ENCODE data around the gene DUSP28.
A peak's percentile ranks its signal among the peaks of the same experiment; 100 is the strongest.

The DUSP28 gene

DNA sequence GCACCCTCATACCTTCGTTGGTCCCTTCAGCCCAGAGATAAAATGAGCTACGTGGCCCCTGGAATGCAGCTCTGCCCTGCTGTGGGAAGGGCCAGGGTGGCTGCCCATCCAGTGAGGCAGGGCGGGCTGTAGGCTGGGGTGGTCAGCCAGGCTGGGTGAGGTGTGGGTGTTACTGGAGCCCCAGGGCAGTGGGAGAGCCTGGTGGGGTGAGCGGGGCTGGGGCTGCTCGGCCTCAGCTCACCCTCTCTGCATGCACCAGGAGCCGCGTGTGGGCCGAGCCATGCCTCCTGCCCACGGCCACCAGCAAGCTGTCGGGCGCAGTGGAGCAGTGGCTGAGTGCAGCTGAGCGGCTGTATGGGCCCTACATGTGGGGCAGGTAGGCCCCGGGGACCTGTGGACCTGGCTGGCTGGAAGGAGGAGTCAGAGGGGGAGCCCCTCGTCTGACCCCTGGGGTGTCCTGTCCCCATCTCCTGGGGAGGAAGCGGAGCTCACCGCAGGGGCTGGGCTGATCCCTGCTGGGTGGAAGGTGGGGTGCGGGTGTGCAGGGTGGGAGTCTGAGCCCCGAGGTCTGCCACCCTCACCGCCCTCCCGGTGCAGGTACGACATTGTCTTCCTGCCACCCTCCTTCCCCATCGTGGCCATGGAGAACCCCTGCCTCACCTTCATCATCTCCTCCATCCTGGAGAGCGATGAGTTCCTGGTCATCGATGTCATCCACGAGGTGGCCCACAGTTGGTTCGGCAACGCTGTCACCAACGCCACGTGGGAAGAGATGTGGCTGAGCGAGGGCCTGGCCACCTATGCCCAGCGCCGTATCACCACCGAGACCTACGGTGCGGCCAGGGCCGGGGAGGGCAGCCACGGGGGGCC is 13.6 kb downstream of the DUSP28 start:
- no peak for DNase-seq

DNA sequence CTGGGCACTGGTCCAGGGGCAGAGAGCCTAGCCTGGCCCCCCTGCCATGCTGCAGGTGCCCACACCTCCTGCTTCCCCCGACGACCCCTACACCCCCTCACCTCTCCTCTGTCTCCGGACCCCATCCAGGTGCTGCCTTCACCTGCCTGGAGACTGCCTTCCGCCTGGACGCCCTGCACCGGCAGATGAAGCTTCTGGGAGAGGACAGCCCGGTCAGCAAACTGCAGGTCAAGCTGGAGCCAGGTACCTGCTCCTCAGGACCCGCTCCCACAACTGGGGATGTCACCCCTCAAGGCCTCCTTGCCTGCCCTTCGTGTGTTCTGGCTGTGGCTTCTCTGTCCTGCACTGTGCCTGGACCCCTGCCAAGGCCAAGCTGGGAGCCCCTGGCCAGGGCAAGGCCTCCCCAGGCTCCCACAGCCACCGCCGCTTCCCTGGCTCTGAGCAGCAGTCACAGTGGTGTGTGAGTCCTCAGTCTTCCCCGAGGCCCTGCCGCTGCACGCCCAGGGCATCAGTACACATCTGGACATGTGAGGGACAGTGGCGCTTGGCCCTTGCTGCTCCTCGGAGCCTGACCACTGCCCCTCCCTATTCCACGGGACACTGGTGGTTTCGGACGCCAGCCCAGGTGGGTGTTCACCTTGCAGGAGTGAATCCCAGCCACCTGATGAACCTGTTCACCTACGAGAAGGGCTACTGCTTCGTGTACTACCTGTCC is 14.4 kb downstream of the DUSP28 start:
- DNase-seq = no peak

DNA sequence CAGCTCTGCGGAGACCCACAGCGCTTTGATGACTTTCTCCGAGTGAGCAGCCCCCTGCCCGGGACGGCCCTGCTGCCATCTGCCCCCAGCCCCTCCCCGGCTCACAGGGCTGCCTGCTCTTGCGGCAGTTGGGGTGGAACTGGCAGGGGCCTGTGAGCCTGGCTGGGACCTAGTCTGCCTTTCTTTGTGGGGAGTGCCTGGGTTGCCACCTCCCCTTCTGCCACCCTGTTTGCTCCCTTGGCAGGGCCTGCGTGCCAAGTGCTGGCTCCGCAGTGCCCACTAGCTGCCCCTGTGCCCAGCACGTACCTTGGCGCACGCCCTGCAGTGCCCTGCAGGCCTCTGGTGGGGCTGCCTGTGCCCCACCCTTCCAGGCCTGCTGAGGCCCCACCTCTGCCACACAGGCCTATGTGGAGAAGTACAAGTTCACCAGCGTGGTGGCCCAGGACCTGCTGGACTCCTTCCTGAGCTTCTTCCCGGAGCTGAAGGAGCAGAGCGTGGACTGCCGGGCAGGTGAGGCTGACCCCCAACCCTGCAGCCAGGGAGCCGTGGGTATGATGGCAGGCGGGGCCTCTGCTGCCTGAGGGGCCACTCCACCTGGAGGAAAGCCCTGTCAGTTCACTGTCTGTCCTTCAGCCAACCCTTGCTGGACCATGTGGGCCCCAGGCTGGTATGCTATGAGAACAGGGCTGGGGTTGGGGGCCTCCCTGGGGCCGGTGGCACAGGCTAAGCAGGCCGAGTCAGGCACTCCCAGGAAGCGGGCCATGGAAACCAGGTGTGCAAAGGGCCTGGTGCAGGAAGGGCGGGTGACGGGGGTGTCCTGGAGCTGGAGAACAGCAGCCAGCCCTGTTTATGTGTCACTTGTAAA is 15.2 kb downstream of the DUSP28 start:
- no peak for DNase-seq

GRCh38 chr2:240576036-240576435 is 15.9 kb downstream of the DUSP28 start:
- DNase-seq = no peak

DNA sequence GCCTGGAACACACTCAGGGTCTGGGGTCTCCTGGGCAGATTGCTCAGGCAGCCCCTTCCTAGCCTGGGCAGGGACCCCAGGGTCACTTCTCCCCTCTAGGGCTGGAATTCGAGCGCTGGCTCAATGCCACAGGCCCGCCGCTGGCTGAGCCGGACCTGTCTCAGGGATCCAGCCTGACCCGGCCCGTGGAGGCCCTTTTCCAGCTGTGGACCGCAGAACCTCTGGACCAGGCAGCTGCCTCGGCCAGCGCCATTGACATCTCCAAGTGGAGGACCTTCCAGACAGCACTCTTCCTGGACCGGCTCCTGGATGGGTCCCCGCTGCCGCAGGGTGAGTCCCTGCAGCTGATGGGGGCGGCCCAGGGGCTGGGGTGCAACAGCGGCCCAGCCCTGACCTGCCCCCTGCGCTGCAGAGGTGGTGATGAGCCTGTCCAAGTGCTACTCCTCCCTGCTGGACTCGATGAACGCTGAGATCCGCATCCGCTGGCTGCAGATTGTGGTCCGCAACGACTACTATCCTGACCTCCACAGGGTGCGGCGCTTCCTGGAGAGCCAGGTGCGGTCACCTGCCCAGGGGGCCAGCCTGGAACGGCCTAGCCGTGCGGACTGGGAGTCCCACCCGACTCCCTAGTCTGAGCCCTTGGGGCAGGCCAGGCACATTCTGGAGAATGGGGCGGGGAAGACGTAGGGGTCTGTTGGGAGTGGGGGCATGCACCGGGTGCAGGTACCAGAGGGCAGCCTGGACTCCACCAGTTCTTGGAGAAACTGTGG is 16.5 kb downstream of the DUSP28 start:
- no peak for DNase-seq

GRCh38 chr2:240577281-240578109 is 17.3 kb downstream of the DUSP28 start:
- no peak for DNase-seq

- no peak for DNase-seq
These were observed 17.9 kb downstream of the DUSP28 start for GRCh38 chr2:240578110-240578450.

DNA sequence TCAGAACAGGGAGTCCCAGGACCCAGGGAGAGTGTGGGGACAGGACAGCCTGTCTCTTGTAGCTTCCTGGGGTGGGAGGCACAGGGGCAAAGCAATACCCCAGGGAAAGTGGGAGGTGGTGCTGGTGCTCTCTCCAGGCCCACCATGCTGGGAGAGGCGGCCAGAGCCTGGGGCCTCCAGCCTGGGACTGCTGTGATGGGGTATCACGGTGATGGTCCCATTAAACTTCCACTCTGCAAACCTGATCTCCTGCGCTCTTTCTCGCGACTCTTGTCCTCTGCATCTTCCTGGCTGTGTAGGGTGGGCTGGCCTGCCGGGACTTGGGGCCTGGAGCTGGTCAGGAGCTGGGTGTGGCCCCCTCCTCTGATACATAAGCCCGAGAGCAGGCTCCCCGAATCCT is 18.3 kb downstream of the DUSP28 start:
- DNase-seq = no peak

DNA sequence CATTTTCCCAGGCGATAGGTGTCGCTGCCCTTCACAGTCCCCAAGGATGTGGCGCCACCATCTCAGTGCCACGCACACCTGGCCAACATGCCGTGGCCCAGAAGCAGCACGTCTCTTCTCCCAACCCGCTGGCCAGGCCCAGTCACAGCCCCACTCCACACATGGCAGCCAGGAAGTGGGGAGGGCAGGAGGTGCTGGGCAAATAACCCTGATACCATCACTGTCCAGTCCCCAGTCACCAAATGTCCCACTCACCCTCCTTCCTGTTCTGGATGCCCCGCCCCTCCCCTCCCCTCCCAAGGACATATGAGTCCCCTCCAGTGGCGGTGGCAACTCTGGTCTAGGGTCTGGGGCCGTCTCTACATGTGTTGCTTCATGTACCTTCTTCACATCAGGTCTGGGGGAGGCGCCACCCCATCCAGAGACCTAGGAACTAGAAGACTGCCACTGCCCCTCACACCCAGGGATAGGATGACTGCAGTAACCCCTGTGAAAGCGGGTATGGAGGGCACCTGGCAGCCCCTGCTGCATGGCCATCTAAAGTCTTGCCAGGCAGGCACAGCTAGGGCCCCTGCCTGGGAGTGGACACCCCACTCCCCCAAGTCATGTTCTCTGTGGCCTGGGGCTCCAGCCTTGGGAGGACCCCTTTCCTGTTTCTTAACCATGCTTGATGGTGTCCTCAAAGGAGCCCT is 19.1 kb downstream of the DUSP28 start:
- DNase-seq = no peak

DNA sequence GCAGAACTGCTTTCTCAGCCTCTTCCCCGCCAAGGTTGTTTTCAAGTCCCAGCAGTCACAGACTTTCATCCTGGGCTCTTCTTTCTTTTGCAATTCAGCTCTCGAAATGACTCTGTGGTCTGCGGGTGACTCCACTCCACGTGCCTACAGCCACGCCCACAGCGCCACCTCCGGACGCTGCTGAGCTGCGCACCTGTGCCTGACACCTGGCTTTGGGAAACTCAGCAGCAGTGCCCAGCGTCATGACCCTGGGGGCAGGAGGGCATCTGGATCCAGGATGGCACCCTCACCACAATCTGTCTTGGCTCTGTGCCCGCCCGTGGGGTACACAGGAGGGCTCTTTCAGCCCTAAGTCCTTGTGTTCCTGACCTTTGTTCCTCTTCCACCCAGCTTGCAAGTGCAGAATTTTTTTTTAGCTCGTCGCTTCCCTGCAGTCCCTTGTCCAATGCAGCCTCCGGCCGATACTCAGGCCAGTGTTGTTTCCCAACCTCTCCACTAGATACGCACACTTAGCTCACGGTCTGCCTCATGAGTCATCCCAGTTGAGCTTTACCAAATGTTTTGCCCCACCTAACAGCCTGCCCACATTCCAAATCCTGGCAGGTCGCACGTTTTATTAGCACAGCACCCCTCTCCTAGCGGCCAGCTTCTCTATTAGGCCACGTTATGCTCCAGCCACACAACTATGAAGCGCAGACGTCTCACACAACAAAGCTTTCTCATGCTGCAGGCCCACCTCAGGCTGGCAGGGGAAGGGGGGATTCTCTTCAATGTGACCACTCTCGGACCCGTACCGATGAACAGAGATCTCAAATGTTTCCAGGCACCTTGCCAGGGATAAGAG is 19.8 kb downstream of the DUSP28 start:
- peak; percentile 73 for DNase-seq

DNA sequence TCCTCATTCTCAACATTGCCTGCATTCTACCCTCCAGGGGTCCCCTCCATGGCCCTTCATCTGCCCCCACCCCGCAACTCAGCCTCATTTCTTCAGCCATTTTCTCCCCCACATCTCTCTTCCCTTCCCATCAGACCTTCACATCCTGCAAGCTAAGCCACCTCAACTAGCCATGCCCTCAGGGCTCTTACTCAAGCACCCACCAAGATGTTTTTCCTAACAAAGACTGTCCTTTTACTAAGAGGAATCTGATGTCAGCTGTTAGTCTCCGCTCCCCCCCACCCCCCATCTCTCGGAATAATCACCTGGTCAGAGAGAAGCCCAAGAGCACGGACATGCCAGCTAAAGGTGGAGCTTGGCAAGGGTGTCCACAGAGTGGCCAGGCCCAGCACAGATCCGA is 21.7 kb downstream of the DUSP28 start:
- DNase-seq = no peak

- no peak for DNase-seq
These were observed 22.6 kb downstream of the DUSP28 start for GRCh38 chr2:240582781-240583180.

- DNase-seq = no peak
These were observed 23.6 kb downstream of the DUSP28 start for GRCh38 chr2:240583774-240584173.

DNA sequence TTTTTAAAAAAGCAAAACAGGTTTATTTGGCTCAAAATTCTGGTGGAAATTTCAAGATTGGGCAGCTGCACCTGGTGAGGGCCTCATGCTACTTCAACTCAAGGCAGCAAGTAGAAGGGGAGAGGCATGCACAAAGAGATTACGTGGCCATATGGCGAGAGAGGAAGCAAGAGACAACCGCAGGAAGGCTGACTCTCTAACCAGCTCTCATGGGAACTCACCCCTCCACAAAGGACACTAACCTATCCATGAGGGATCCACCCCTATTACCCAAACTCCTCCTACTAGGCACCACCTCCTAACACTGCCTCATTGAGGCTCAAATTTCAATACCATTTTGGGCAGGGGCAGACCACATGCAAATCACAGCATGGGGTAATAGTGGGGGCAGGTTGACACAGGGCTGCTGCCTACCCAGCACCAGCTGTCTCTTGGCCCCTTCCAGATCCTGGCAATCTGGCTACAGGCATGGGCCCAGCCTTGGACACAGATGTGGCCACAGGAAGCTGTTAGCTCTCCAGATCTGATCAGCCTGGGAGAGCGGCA is 24.4 kb downstream of the DUSP28 start:
- no peak for DNase-seq

DNA sequence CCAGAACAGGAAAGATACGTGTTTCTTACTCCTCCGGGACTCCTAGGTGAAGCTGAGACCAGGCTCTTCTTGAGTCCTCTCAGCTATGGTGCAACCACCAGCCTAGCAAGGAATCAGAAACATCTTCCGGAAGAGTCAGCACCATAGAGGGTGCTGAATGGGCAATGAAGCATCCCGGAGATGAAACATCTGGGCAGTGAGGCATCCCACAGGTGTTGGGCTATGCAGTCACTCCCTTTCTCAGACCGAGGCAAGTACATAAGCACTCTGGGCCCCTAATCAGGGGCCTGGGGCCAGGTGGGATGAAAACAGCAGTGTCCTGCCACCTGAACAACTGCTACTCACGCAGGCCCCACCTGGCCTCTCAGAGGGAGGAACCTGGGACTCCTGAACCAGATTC is 24.9 kb downstream of the DUSP28 start:
- DNase-seq = no peak

DNA sequence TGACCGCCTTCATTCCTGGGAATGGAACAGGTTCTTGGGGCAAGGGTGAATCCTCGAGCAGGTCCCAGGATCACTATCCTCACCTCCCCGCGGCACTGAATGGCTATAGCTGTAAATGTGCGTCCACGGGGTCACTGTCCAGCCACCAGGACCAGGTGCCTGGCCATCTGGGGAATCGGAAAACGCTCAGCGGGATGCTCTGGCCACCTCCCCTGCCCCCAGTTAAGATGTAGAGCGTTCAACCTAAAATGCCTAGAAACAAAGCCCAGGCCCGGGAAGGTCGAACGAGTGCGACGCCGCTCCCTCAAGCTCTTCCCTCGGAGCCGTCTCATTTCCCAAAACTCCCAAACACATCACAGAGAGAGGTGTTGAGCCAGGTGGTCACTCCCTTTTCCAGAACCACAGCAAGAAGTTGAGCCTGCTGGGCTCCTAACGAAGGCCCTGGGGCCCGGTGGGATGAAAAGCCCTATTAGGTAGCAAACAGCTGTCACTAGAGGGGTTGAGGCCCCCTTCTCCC is 25.6 kb downstream of the DUSP28 start:
- DNase-seq = no peak

- peak; percentile 97 for DNase-seq
These were observed 26.2 kb downstream of the DUSP28 start, which contains the start of gene CAPN10 for GRCh38 chr2:240586198-240586918. Gene CAPN10, plus strand, starts transcription at chr2:240586734. Its CDS starts 178 bp downstream, at chr2:240586912.

DNA sequence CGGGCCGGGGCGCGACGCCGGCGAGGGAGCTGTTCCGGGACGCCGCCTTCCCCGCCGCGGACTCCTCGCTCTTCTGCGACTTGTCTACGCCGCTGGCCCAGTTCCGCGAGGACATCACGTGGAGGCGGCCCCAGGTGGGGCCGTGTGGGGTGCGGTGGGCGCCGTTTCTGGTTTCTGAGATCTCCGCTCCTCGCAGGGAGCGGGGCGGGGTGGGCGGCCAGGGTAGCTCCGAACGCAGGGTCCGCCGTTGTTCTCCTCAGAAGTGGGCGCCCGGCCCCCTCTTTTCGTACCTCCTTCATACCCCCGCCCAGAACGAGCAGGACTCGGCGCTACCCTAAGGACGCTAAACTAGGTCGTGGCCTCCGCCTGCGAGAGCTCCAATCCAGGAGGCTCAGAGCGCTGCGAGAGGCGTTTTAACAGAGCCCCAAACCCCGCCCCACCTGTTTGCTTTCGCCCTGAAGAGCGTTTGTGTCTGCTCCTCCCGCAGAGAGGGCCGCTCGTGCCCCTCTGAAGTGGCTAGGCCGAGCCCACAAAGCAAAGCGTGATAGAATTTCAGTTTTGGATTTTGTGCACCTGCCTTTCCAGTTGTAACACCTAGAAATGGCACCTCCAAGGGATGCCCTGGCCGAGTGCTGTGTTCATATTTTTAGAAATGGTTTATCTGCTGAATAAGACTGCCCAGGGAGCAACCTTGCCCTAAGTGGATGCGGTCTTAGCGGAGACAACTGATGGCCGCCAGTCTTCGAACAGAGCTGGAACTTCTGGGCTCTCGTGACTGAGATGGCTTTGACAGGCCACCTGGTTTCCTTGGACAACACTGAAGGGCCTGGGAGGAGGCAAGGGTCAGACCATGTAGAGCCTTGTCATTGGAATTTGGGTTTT is 27.0 kb downstream of the DUSP28 start:
- peak; percentile 63 for DNase-seq

Data from activated CD8-positive, alpha-beta memory T cell treated with anti-CD3 and anti-CD28 coated beads, Interleukin-2, amount 50 U/mL, for 4 hours (primary cell).